Measurements from ENCODE around the gene NCAM1.

GRCh38 chr11:113203141-113203753 is 242.0 kb downstream of the NCAM1 start:
- TF ChIP-seq EZH2 (IDR thresholded peaks at IDR 0.05) (no peak), POLR2AphosphoS5 (IDR thresholded peaks at IDR 0.05; ENCODE audit: borderline replicate concordance, low read depth, low read length) (no peak)

Data from SK-N-MC (cell line).